Measurements from ENCODE around the gene KSR1.
"Not testable (repeated sequence)": the region's sequence is repeated elsewhere in the genome, so short reads cannot be mapped to it uniquely, and the experiment has no call there.

Gene KSR1

GRCh38 chr17:27427166-27427862 lies 28.9 kb upstream of the KSR1 start:
- DNase-seq, result not testable (repeated sequence)

GRCh38 chr17:27428781-27429505 lies 27.3 kb upstream of the KSR1 start:
- DNase-seq, result no peak

- DNase-seq, result no peak
Measured at GRCh38 chr17:27429666-27430382, 26.4 kb upstream of the KSR1 start.

GRCh38 chr17:27430383-27430840 lies 25.8 kb upstream of the KSR1 start:
- DNase-seq, result no peak

GRCh38 chr17:27430882-27431491 lies 25.3 kb upstream of the KSR1 start:
- no peak for DNase-seq

GRCh38 chr17:27433521-27433920 lies 22.7 kb upstream of the KSR1 start:
- DNase-seq, result no peak

GRCh38 chr17:27435431-27436070 lies 20.7 kb upstream of the KSR1 start:
- DNase-seq, result not testable (repeated sequence)

- DNase-seq, result no peak
Measured at GRCh38 chr17:27438348-27438998, 17.8 kb upstream of the KSR1 start.

GRCh38 chr17:27439342-27439741 lies 16.9 kb upstream of the KSR1 start:
- DNase-seq, result no peak

GRCh38 chr17:27442702-27443101 lies 13.5 kb upstream of the KSR1 start:
- no peak for DNase-seq

GRCh38 chr17:27443491-27443890 lies 12.8 kb upstream of the KSR1 start:
- no peak for DNase-seq

GRCh38 chr17:27445971-27446370 lies 10.3 kb upstream of the KSR1 start:
- DNase-seq, result no peak

- no peak for DNase-seq
Measured at GRCh38 chr17:27446569-27447301, 9.5 kb upstream of the KSR1 start.

- DNase-seq, result not testable (repeated sequence)
Measured at GRCh38 chr17:27448534-27448933, 7.7 kb upstream of the KSR1 start.

GRCh38 chr17:27449541-27449940 lies 6.7 kb upstream of the KSR1 start:
- DNase-seq, result no peak

GRCh38 chr17:27449988-27450387 lies 6.3 kb upstream of the KSR1 start:
- no peak for DNase-seq

GRCh38 chr17:27450416-27450815 lies 5.8 kb upstream of the KSR1 start:
- no peak for DNase-seq

GRCh38 chr17:27451906-27452305 lies 4.3 kb upstream of the KSR1 start:
- DNase-seq, result no peak

GRCh38 chr17:27452828-27453227 lies 3.4 kb upstream of the KSR1 start:
- no peak for DNase-seq

- no peak for DNase-seq
Measured at GRCh38 chr17:27453471-27453870, 2.8 kb upstream of the KSR1 start.

- DNase-seq, result no peak
Measured at GRCh38 chr17:27454089-27454488, 2.2 kb upstream of the KSR1 start.
